H1 (cell line): ENCODE data around the gene EPB41L4B. TPM values are rescaled to one million over a fixed set of nuclear protein-coding genes. Genes with fewer than 3 reads are reported as not detected.
"Not testable (repeated sequence)": the region's sequence is repeated elsewhere in the genome, so short reads cannot be mapped to it uniquely, and the experiment has no call there.

Source experiments
- CTCF ChIA-PET: fragments of 300-600 bp; sonication (Branson Sonifier 250); formaldehyde crosslinking; loops from one replicate; lab custom pipeline; 2021; ENCODE audit not compliant: partially characterized antibody; lab: Charles Lee
- POLR2A ChIA-PET: fragments of 300-600 bp; sonication (Branson Sonifier 250); formaldehyde crosslinking; loops from one replicate; lab custom pipeline; 2021; ENCODE audit warnings: inconsistent platforms; ENCODE audit not compliant: partially characterized antibody; lab: Charles Lee
- DNase-seq, 2 experiments: peaks; one replicate each; pipeline versions ENCODE4 v3.0.0 to v3.0.0-alpha.2; 2010 to 2022; ENCODE audit warnings: low spot score in 2 of 2, low read depth in 1 of 2, mixed read lengths in 1 of 2
- FAIRE-seq: peaks from 2 replicates; lab custom pipeline; 2011; peaks lifted over from hg19 to GRCh38; lab: Jason Lieb, UNC
- H2AFZ ChIP-seq: 2 replicates; pipeline ENCODE4 v1.8.1; 2012; ENCODE audit warnings: low read length, inconsistent platforms
- H2AK5ac ChIP-seq: 2 replicates; pipeline ENCODE4 v1.6.1; 2013; ENCODE audit warnings: low read depth, low read length
- H2BK120ac ChIP-seq: replicated peaks from 2 replicates; pipeline ENCODE3; 2013; ENCODE audit warnings: low read depth, low read length, inconsistent platforms
- H2BK12ac ChIP-seq: 2 replicates; pipeline ENCODE4 v1.6.1; 2013; ENCODE audit warnings: low read depth, low read length
- H2BK15ac ChIP-seq: 2 replicates; pipeline ENCODE4 v1.6.1; 2013; ENCODE audit warnings: low read length
- H2BK20ac ChIP-seq: 2 replicates; pipeline ENCODE4 v1.6.1; 2013; ENCODE audit warnings: low read length
- H2BK5ac ChIP-seq: 2 replicates; pipeline ENCODE4 v1.6.1; 2013; ENCODE audit warnings: low read depth, low read length
- H3K14ac ChIP-seq: 2 replicates; pipeline ENCODE4 v1.6.1; 2013; ENCODE audit warnings: inconsistent platforms; ENCODE audit not compliant: insufficient read length
- H3K18ac ChIP-seq: 2 replicates; pipeline ENCODE4 v1.6.1; 2013; ENCODE audit warnings: low read length; ENCODE audit errors: extremely low read depth
- H3K23ac ChIP-seq: 2 replicates; pipeline ENCODE4 v1.6.1; 2013; ENCODE audit warnings: inconsistent platforms; ENCODE audit not compliant: insufficient read length
- H3K23me2 ChIP-seq: 2 replicates; pipeline ENCODE4 v1.6.1; 2013; ENCODE audit warnings: low read depth, low read length
- H3K27ac ChIP-seq: 2 replicates; pipeline ENCODE4 v1.6.1; 2011; ENCODE audit warnings: low read depth, low read length, inconsistent platforms
- H3K27me3 ChIP-seq, 4 experiments: replicated peaks in 1 of 4; 1 replicate in 1 of 4; 2 replicates in 3 of 4; pipeline versions ENCODE4 v1.6.1 to v1.8.1; 2011 to 2013; ENCODE audit warnings: low read length in 3 of 4, mild to moderate bottlenecking in 3 of 4, inconsistent platforms in 2 of 4, mixed read lengths in 2 of 4, moderate library complexity in 1 of 4; ENCODE audit not compliant: control insufficient read depth in 3 of 4, insufficient read depth in 3 of 4; ENCODE audit errors: extremely low read depth in 1 of 4
- H3K36me3 ChIP-seq, 4 experiments: 2 replicates each; pipeline versions ENCODE4 v1.6.1 to v1.8.1; 2011 to 2013; ENCODE audit warnings: mild to moderate bottlenecking in 4 of 4, low read length in 3 of 4, moderate library complexity in 2 of 4, control low read depth in 1 of 4, inconsistent platforms in 1 of 4; ENCODE audit not compliant: insufficient read depth in 4 of 4, control insufficient read depth in 2 of 4
- H3K4ac ChIP-seq: replicated peaks from 2 replicates; pipeline ENCODE3; 2013; ENCODE audit warnings: low read length, low read depth, mixed read lengths, inconsistent platforms; ENCODE audit not compliant: insufficient read length
- H3K4me1 ChIP-seq, 4 experiments: replicated peaks in 1 of 4; 1 replicate in 1 of 4; 2 replicates in 3 of 4; pipeline versions ENCODE4 v1.6.1 to v1.8.1; 2011 to 2013; ENCODE audit warnings: low read length in 3 of 4, inconsistent platforms in 2 of 4, mixed read lengths in 1 of 4; ENCODE audit not compliant: insufficient read depth in 4 of 4, control insufficient read depth in 3 of 4
- H3K4me2 ChIP-seq, 2 experiments: 2 replicates each; pipeline versions ENCODE4 v1.6.1 to v1.8.1; 2011 to 2013; ENCODE audit warnings: low read depth in 2 of 2, low read length in 2 of 2, control low read depth in 1 of 2, inconsistent platforms in 1 of 2, mild to moderate bottlenecking in 1 of 2; ENCODE audit not compliant: insufficient read depth in 1 of 2
- H3K4me3 ChIP-seq, 4 experiments: fragments of 200-600, 300-600 bp in 1 of 4; sonication (generic), shearing (Covaris generic), sonication (Bioruptor Twin) in 1 of 4; 2 replicates each; pipeline versions ENCODE4 v1.5.1 to v1.8.1; 2011 to 2016; ENCODE audit warnings: low read length in 4 of 4, low read depth in 3 of 4, control low read depth in 2 of 4, inconsistent platforms in 2 of 4, mild to moderate bottlenecking in 2 of 4, mixed read lengths in 1 of 4, moderate library complexity in 1 of 4; ENCODE audit not compliant: insufficient read depth in 2 of 4; ENCODE audit errors: extremely low read depth in 1 of 4
- H3K56ac ChIP-seq: replicated peaks from 2 replicates; pipeline ENCODE3; 2013; ENCODE audit warnings: low read depth, mild to moderate bottlenecking, mixed read lengths, low read length, inconsistent platforms; ENCODE audit not compliant: insufficient read length
- H3K79me1 ChIP-seq: 2 replicates; pipeline ENCODE4 v1.6.1; 2013; ENCODE audit warnings: low read depth, low read length, control low read depth
- H3K79me2 ChIP-seq, 2 experiments: 2 replicates each; pipeline versions ENCODE4 v1.6.1 to v1.8.1; 2012 to 2013; ENCODE audit warnings: low read length in 2 of 2, mild to moderate bottlenecking in 2 of 2, inconsistent platforms in 1 of 2; ENCODE audit not compliant: insufficient read depth in 2 of 2, control insufficient read depth in 1 of 2
- H3K9ac ChIP-seq, 4 experiments: replicated peaks in 1 of 4; 1 replicate in 1 of 4; 2 replicates in 3 of 4; pipeline versions ENCODE4 v1.6.1 to v1.8.1; 2011 to 2013; ENCODE audit warnings: low read depth in 3 of 4, low read length in 3 of 4, control low read depth in 2 of 4, mild to moderate bottlenecking in 2 of 4, moderate library complexity in 2 of 4, inconsistent platforms in 1 of 4; ENCODE audit errors: extremely low read depth in 1 of 4
- H3K9me3 ChIP-seq, 2 experiments: 2 replicates each; pipeline versions ENCODE4 v1.6.1 to v1.8.1; 2012 to 2013; ENCODE audit warnings: mild to moderate bottlenecking in 2 of 2, moderate library complexity in 2 of 2, control low read depth in 1 of 2, inconsistent platforms in 1 of 2, low read depth in 1 of 2, low read length in 1 of 2, mixed read lengths in 1 of 2; ENCODE audit not compliant: insufficient read depth in 2 of 2
- H4K20me1 ChIP-seq, 2 experiments: replicated peaks in 1 of 2; 2 replicates each; pipeline versions ENCODE3 to v1.8.1; 2011 to 2013; ENCODE audit warnings: inconsistent platforms in 2 of 2, low read length in 2 of 2, mild to moderate bottlenecking in 1 of 2; ENCODE audit not compliant: insufficient read depth in 2 of 2, control insufficient read depth in 1 of 2
- H4K5ac ChIP-seq: 2 replicates; pipeline ENCODE4 v1.6.1; 2013; ENCODE audit warnings: low read length, low read depth, mixed read lengths, inconsistent platforms; ENCODE audit not compliant: insufficient read length
- H4K8ac ChIP-seq: 2 replicates; pipeline ENCODE4 v1.8.0; 2013; ENCODE audit warnings: mild to moderate bottlenecking, moderate library complexity, low read length, inconsistent platforms; ENCODE audit not compliant: insufficient read depth; ENCODE audit errors: extremely low read depth
- H4K91ac ChIP-seq: replicated peaks from 2 replicates; pipeline ENCODE3; 2013; ENCODE audit warnings: low read length, mixed read lengths, inconsistent platforms; ENCODE audit not compliant: insufficient read length
- SIX5 ChIP-seq: IDR thresholded peaks from 2 replicates; pipeline ENCODE4 v1.6.1; 2011; ENCODE audit warnings: mild to moderate bottlenecking, low read depth, low read length
- TCF12 ChIP-seq: IDR thresholded peaks from 2 replicates; pipeline ENCODE4 v1.6.1; 2011; ENCODE audit warnings: low read depth, mild to moderate bottlenecking, low read length
- TEAD4 ChIP-seq: IDR thresholded peaks from 2 replicates; pipeline ENCODE4 v1.6.1; 2012; ENCODE audit warnings: low read depth, low read length, inconsistent platforms, mixed read lengths
- WGBS, 2 experiments: shearing (Covaris generic) in 1 of 2; methylation state at CpG; one replicate each; pipeline versions ENCODE4 v1.1.6 to v1.1.7; 2013 to 2015; ENCODE audit warnings: low lambda C conversion rate in 2 of 2, mixed read lengths in 2 of 2, inconsistent platforms in 1 of 2, low coverage in 1 of 2, missing lambda C conversion rate in 1 of 2; ENCODE audit not compliant: insufficient replicate concordance in 2 of 2, insufficient coverage in 1 of 2, insufficient read length in 1 of 2; ENCODE audit errors: extremely low coverage in 1 of 2, missing lambda C conversion rate in 1 of 2; 5-methylcytosine and 5-hydroxymethylcytosine counted together
- polyA plus RNA-seq, 7 experiments: library from polyadenylated mRNA; depleted of rRNA in 3 of 7; stranded (reverse) in 5 of 7; unstranded in 2 of 7; fragments of >200 nt in 5 of 7; fragments of 200-250 nt in 2 of 7; gene quantifications; 1 replicate in 5 of 7; 2 replicates in 1 of 7; 4 replicates in 1 of 7; pipeline versions ENCODE4 v1.2.1 to v1.2.3, GENCODE V29; 2011 to 2013; ENCODE audit warnings: missing spikeins in 2 of 7, mixed read lengths in 2 of 7
- total RNA-seq: library from RNA; stranded (reverse); fragmentation: NEBNext Ultra II Directional; extraction: Animal tissue kit (Norgen Biotek cat#: 25700); gene quantifications from 2 replicates; pipeline ENCODE4 v1.2.1, GENCODE V29; 2021

The EPB41L4B gene
- total and polyA plus RNA-seq, 2 of the 8 experiments (the other 6 are each of a cell fraction or from before 2014, with no cell fraction given) = 11.9 to 25.0 TPM

DNA sequence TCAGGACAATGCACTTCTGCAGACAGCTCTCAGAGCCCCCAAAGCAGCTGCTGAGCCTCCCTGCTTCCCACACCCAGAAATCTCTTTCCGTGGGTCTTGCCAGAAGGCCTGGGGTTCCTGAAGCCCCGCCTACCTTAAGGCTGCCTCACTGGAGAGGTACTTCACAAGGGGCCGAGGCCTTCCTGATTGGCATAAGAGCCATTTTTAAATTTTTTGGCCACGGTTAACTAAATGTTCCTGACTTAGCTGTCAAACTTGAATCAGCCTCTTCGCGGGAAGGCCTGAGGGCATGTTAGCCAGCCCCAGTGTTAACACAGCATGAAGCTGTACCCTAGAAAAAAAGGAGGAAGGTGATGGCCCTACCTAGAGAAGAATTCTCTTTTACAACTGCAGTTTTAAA lies 20.7 kb upstream of the EPB41L4B start (continued):
- TF ChIP-seq TCF12 (no peak), SIX5 (no peak), TEAD4 (no peak)
- TF ChIP-seq, all 59 proteins: peak for 0

DNA sequence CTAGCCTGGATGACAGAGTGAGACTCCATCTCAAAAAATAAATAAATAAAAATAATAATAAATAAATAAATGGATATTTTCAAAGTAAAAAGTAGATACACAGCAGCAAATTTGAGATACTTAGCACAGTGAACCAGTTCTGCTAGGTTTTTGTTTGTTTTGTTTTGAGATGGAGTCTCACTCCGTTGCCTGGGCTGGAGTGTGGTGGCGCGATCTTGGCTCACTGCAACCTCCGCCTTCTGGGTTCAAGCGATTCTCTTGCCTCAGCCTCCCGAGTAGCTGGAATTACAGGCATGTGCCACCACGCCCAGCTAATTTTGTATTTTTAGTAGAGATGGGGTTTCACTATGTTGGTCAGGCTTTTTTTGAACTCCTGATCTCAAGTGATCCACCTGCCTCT lies 20.1 kb upstream of the EPB41L4B start:
- H2BK15ac ChIP-seq, H3K9ac ChIP-seq, H4K8ac ChIP-seq, H3K79me1 ChIP-seq, H3K4me3 ChIP-seq, H4K91ac ChIP-seq, DNase-seq, H3K27me3 ChIP-seq, H3K23ac ChIP-seq, POLR2A ChIA-PET, H4K20me1 ChIP-seq, H2BK20ac ChIP-seq, H3K36me3 ChIP-seq, H3K27ac ChIP-seq, H3K18ac ChIP-seq, H3K4me2 ChIP-seq, H2BK120ac ChIP-seq, H3K4me1 ChIP-seq, H3K9me3 ChIP-seq, H3K56ac ChIP-seq, H3K79me2 ChIP-seq, H3K4ac ChIP-seq, H3K23me2 ChIP-seq, H2BK5ac ChIP-seq, FAIRE-seq, H2BK12ac ChIP-seq, H2AFZ ChIP-seq, H2AK5ac ChIP-seq, H3K14ac ChIP-seq, H4K5ac ChIP-seq: not testable (repeated sequence)
- 95% methylated on average over 7 of the region's 7 CpGs; no CpG with 5 or more reads in 1 of the 2 experiments for WGBS, 2 experiments
- CTCF ChIA-PET = interaction anchor here (0.8 to 2.2 kb wide), 2 partner anchors 19 to 135 kb away, joined by 3 to 7 read pairs; no protein-coding TSS in a partner anchor
